Activated naive CD4-positive, alpha-beta T cell treated with anti-CD3 and anti-CD28 coated beads, Interleukin-2, amount 10 ng/mL, durations not matched to agents 7 days and 5 days (primary cell): ENCODE data around the gene ATRAID.

Experiments used
- CTCF ChIA-PET: fragments of 350-600 bp; sonication (Branson Sonifier 250); formaldehyde crosslinking; loops from one replicate; lab custom pipeline; 2021; ENCODE audit warnings: antibody characterized with exemption; lab: Charles Lee
- DNase-seq: peaks from one replicate; pipeline ENCODE4 v3.0.0-alpha.2; 2020
- H3K27ac Mint-ChIP-seq: one replicate; pipeline ENCODE4 v1.8.0; 2021; ENCODE audit warnings: mild to moderate bottlenecking, moderate library complexity, mixed read lengths
- H3K27me3 Mint-ChIP-seq: one replicate; pipeline ENCODE4 v1.8.0; 2021; ENCODE audit warnings: mild to moderate bottlenecking, mixed read lengths
- H3K36me3 Mint-ChIP-seq: one replicate; pipeline ENCODE4 v1.8.0; 2021; ENCODE audit warnings: mixed read lengths
- H3K4me1 Mint-ChIP-seq: one replicate; pipeline ENCODE4 v1.8.0; 2021; ENCODE audit warnings: mixed read lengths
- H3K4me3 Mint-ChIP-seq: one replicate; pipeline ENCODE4 v1.8.0; 2021; ENCODE audit warnings: mild to moderate bottlenecking, moderate library complexity, mixed read lengths
- H3K9me3 Mint-ChIP-seq: one replicate; pipeline ENCODE4 v1.8.0; 2021; ENCODE audit warnings: mixed read lengths

The ATRAID gene

DNA sequence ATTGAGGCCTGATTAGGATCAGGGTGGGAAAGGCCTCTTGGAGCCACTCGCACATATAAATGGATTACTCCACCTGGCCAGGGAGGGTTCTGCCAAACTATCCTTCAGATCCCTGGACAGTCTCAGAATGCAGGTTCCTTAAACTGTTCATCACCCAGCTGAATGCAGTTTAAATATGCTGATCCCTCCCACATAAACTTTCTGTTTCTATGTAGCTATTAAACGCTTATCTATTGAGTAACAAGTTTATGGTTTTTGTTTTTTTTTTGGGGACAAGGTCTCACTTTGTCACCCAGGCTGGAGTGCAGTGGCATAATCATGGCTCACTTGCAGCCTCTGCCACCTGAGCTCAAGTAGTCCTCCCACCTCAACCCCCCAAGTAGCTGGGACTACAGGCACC lies 7.2 kb downstream of the ATRAID start:
- Mint-ChIP-seq H3K36me3 (peaks cover 46% of the 10 kb centered on the region), H3K4me1 (peaks cover 39% of the 10 kb centered on the region), H3K9me3 (no peaks in the 10 kb centered on the region), H3K27ac (no peak overlapping the region), H3K27me3 (no peaks in the 10 kb centered on the region), H3K4me3 (no peak overlapping the region)
- DNase-seq, result peak; percentile 9
- CTCF ChIA-PET, result interaction anchor here (1.2 kb wide), 1 partner anchor 61 kb away, joined by 3 read pairs; no protein-coding TSS in a partner anchor

DNA sequence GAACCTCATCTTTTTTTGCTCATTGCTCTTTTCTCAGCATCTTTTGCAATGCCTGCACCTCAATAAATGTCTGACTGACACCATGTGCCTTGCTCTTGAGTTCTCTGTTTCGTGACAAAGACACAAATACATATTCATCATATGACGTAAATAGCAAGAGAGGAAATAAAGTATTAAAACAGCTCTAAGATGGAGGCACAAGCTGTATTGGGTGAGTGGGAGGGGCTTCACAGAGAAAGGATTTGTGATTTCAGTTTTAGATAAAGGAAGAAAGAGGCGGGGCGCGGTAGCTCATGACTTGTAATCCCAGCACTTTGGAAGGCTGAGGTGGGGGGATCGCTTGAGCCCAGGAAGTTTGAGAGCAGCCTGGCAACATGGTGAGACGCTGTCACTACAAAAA lies 8.2 kb downstream of the ATRAID start:
- no peaks in the 10 kb centered on the region for H3K27me3 Mint-ChIP-seq
- no peaks in the 10 kb centered on the region for H3K9me3 Mint-ChIP-seq

DNA sequence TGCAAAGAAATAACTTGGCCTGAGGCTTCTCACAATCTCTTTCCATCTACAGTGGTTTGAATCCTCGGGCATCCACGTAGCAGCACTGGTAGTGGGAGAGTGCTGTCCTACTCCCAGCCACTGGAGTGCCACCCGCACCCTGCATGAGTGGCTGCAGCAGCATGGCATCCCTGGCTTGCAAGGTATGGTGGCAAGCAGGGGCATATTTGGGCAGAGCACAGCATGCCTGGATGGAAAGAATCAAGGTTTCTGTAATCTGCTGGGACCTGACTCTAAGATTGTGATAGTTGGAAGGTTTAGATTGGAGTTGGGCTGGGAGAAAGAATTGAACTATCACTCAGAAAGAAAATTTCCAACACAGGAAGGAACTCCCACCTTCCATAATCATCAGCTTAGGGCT lies 9.3 kb downstream of the ATRAID start:
- Mint-ChIP-seq H3K4me1 (peaks cover 35% of the 10 kb centered on the region), H3K9me3 (no peaks in the 10 kb centered on the region), H3K36me3 (peaks cover 43% of the 10 kb centered on the region), H3K27ac (no peak overlapping the region), H3K4me3 (no peak overlapping the region), H3K27me3 (no peaks in the 10 kb centered on the region)
- no peak for DNase-seq
- CTCF ChIA-PET, result interaction anchor here (1.3 kb wide), 1 partner anchor 82 kb away, joined by 3 read pairs; no protein-coding TSS in a partner anchor

More for the DNA sequence above, 8.2 kb downstream of the ATRAID start:
- no peak for DNase-seq
- no peak overlapping the region for H3K4me3 Mint-ChIP-seq
- peaks cover 49% of the 10 kb centered on the region for H3K36me3 Mint-ChIP-seq
- CTCF ChIA-PET, result interaction anchor here (1.2 kb wide), 1 partner anchor 60 kb away, joined by 3 read pairs; no protein-coding TSS in a partner anchor
- no peak overlapping the region for H3K27ac Mint-ChIP-seq
- H3K4me1 Mint-ChIP-seq, result peaks cover 38% of the 10 kb centered on the region

DNA sequence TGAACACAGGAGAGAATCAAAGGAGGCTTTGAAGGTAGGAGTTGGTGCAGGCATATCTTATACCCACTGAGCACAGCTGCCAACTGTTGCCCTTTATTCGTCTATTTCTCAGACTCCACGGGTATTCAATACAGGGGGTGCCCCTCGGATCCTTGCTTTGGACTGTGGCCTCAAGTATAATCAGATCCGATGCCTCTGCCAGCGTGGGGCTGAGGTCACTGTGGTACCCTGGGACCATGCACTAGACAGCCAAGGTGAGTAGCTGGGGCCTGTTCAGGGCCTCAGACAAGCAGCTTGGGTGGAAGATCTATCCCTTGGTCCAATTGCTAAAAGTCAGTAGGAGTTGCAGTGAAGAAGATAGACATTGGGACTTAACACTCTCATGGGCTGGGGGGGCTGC lies 10.6 kb downstream of the ATRAID start:
- Mint-ChIP-seq H3K27me3 (no peaks in the 10 kb centered on the region), H3K9me3 (no peaks in the 10 kb centered on the region), H3K4me1 (peaks cover 24% of the 10 kb centered on the region), H3K27ac (no peak overlapping the region), H3K4me3 (no peak overlapping the region), H3K36me3 (peaks cover 42% of the 10 kb centered on the region)
- CTCF ChIA-PET, result no interaction called here
- DNase-seq, result no peak

DNA sequence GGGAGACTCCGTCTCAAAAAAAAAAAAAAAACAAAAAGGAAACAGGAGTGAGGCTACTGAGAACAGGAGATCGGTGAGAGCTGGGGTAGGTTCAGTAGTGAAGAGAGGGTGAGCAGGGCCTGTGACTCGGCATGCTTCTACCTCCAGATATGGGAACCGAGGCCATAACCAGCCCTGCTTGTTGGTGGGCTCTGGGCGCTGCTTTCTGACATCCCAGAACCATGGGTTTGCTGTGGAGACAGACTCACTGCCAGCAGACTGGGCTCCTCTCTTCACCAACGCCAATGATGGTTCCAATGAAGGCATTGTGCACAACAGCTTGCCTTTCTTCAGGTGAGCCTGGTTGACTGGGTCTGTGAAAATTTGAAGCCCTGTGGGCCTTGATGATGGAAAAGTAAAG lies 11.6 kb downstream of the ATRAID start:
- CTCF ChIA-PET, result no interaction called here
- Mint-ChIP-seq H3K36me3 (peaks cover 45% of the 10 kb centered on the region), H3K4me1 (peaks cover 14% of the 10 kb centered on the region), H3K4me3 (no peak overlapping the region), H3K27me3 (no peaks in the 10 kb centered on the region), H3K27ac (no peak overlapping the region), H3K9me3 (no peaks in the 10 kb centered on the region)
- DNase-seq, result no peak

DNA sequence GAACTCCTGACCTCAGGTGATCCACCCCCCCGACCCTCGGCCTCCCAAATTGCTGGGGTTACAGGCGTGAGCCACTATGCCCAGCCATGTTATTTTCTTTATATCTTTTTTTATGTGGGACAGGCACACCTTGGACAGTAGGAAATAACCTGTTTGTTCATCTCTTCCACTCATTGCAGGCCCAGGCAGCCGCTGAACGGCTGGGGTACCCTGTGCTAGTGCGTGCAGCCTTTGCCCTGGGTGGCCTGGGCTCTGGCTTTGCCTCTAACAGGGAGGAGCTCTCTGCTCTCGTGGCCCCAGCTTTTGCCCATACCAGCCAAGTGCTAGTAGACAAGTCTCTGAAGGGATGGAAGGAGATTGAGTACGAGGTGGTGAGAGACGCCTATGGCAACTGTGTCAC lies 13.7 kb downstream of the ATRAID start:
- peaks cover 44% of the 10 kb centered on the region for H3K36me3 Mint-ChIP-seq
- CTCF ChIA-PET, result no interaction called here
- no peaks in the 10 kb centered on the region for H3K4me1 Mint-ChIP-seq
- no peak overlapping the region for H3K27ac Mint-ChIP-seq
- H3K9me3 Mint-ChIP-seq, result no peaks in the 10 kb centered on the region
- H3K27me3 Mint-ChIP-seq, result no peaks in the 10 kb centered on the region
- no peak overlapping the region for H3K4me3 Mint-ChIP-seq
- no peak for DNase-seq

DNA sequence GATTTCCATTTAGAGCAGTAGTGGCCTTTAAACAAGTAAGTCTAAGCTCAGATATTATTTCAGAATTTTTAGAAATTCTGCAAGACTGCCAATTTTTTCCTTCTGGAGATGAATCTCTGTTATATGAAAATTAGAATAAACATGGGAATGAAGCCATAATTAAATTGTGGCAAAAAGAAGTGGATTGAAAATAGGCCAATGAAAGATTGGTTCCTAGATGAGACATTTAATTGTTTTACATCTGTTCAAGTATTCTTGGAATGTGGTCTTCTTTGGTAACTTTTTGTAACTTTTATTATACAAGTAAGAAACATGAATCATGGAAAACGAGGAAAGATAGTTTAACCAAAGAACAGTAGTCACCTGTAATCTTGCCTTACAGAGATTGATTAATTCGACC lies 15.7 kb downstream of the ATRAID start:
- Mint-ChIP-seq H3K9me3 (no peaks in the 10 kb centered on the region), H3K36me3 (peaks cover 41% of the 10 kb centered on the region), H3K4me3 (no peak overlapping the region), H3K4me1 (no peaks in the 10 kb centered on the region), H3K27me3 (no peaks in the 10 kb centered on the region), H3K27ac (no peak overlapping the region)
- no peak for DNase-seq
- CTCF ChIA-PET, result interaction anchor here (1.5 kb wide), 1 partner anchor 130 kb away, joined by 3 read pairs; no protein-coding TSS in a partner anchor

DNA sequence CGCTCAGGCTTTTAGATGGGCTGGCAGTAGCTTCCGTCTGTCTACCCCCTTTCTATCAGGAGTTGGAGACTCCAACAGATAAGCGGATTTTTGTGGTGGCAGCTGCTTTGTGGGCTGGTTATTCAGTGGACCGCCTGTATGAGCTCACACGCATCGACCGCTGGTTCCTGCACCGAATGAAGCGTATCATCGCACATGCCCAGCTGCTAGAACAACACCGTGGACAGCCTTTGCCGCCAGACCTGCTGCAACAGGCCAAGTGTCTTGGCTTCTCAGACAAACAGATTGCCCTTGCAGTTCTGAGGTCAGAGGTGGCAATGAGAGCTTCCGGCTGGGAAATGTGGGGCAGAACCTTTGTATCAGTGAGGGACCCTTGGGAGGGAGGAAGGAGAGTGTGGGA lies 20.1 kb downstream of the ATRAID start:
- H3K9me3 Mint-ChIP-seq, result no peaks in the 10 kb centered on the region
- H3K4me1 Mint-ChIP-seq, result no peaks in the 10 kb centered on the region
- CTCF ChIA-PET, result interaction anchor here (0.8 to 1.4 kb wide), 2 partner anchors 71 to 271 kb away, joined by 3 read pairs; no protein-coding TSS in a partner anchor
- H3K27me3 Mint-ChIP-seq, result no peaks in the 10 kb centered on the region
- H3K4me3 Mint-ChIP-seq, result no peak overlapping the region
- no peak for DNase-seq
- H3K27ac Mint-ChIP-seq, result no peak overlapping the region
- peaks cover 51% of the 10 kb centered on the region for H3K36me3 Mint-ChIP-seq

DNA sequence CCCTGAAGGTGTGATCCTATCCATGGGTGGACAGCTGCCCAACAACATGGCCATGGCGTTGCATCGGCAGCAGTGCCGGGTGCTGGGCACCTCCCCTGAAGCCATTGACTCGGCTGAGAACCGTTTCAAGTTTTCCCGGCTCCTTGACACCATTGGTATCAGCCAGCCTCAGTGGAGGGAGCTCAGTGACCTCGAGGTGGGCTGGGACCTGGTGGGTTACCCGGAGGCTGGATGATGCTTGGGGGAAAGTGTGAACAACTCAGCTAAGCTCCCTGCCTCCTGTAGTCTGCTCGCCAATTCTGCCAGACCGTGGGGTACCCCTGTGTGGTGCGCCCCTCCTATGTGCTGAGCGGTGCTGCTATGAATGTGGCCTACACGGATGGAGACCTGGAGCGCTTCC lies 21.5 kb downstream of the ATRAID start:
- Mint-ChIP-seq H3K9me3 (no peaks in the 10 kb centered on the region), H3K4me3 (no peak overlapping the region), H3K27me3 (no peaks in the 10 kb centered on the region), H3K27ac (no peak overlapping the region), H3K36me3 (peaks cover 57% of the 10 kb centered on the region), H3K4me1 (no peaks in the 10 kb centered on the region)
- DNase-seq, result no peak
- CTCF ChIA-PET, result interaction anchor here (0.5 to 1.4 kb wide), 3 partner anchors 9 to 69 kb away, joined by 3 read pairs; no protein-coding TSS in a partner anchor

DNA sequence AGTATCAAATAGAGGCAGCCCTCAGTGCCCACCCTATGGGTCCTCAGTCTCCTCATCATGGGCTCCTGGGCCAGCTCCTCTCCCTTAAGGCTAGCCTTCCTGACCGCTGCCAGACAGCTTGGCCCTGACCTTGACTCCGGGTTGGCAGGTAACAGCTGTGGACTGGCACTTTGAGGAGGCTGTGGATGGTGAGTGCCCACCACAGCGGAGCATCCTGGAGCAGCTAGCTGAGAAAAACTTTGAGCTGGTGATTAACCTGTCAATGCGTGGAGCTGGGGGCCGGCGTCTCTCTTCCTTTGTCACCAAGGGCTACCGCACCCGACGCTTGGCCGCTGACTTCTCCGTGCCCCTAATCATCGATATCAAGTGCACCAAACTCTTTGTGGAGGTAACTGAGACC lies 24.3 kb downstream of the ATRAID start:
- H3K4me3 Mint-ChIP-seq, result no peak overlapping the region
- peaks cover 67% of the 10 kb centered on the region for H3K36me3 Mint-ChIP-seq

DNA sequence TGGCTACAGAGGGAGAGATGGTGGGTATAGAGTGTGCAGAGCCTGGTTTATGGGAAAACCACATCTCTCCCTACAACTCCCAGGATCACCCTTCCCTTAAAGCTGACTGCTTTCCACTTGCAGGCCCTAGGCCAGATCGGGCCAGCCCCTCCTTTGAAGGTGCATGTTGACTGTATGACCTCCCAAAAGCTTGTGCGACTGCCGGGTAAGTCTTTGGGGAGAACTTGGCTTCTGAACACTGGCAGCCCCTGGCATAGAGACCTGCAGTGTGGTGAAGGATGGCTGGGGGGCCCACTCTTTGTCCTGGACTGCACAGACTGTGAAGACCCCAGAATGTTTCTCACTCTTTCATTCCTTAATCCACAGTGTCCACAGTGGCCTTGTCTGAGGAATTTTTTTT lies 24.8 kb downstream of the ATRAID start:
- no peaks in the 10 kb centered on the region for H3K9me3 Mint-ChIP-seq
- DNase-seq, result no peak
- no peak overlapping the region for H3K27ac Mint-ChIP-seq
- H3K4me1 Mint-ChIP-seq, result no peaks in the 10 kb centered on the region
- H3K27me3 Mint-ChIP-seq, result no peaks in the 10 kb centered on the region
- CTCF ChIA-PET, result no interaction called here
- no peak overlapping the region for H3K4me3 Mint-ChIP-seq
- peaks cover 67% of the 10 kb centered on the region for H3K36me3 Mint-ChIP-seq

More for the DNA sequence above, 24.3 kb downstream of the ATRAID start:
- Mint-ChIP-seq H3K9me3 (no peaks in the 10 kb centered on the region), H3K27me3 (no peaks in the 10 kb centered on the region), H3K4me1 (no peaks in the 10 kb centered on the region), H3K27ac (no peak overlapping the region)
- DNase-seq, result no peak
- CTCF ChIA-PET, result no interaction called here

DNA sequence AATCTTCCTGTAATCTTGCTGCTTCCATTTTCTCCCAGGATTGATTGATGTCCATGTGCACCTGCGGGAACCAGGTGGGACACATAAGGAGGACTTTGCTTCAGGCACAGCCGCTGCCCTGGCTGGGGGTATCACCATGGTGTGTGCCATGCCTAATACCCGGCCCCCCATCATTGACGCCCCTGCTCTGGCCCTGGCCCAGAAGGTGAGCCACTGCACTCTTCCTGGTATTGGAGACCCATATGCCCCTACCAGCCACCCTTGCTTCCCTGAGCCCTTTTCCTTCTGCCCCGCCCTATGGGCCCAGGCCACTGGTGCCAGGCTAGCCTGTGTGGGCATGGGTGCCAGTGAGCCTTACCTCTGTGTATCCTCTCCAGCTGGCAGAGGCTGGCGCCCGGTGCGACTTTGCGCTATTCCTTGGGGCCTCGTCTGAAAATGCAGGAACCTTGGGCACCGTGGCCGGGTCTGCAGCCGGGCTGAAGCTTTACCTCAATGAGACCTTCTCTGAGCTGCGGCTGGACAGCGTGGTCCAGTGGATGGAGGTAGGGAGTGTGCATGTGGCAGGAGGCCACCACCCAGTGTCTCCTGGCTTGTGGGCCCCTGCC lies 25.6 kb downstream of the ATRAID start:
- H3K4me1 Mint-ChIP-seq, result peaks cover 7% of the 10 kb centered on the region
- H3K9me3 Mint-ChIP-seq, result no peaks in the 10 kb centered on the region
- H3K4me3 Mint-ChIP-seq, result no peak overlapping the region
- DNase-seq, result no peak
- no peaks in the 10 kb centered on the region for H3K27me3 Mint-ChIP-seq
- CTCF ChIA-PET, result no interaction called here
- H3K36me3 Mint-ChIP-seq, result peaks cover 66% of the 10 kb centered on the region
- no peak overlapping the region for H3K27ac Mint-ChIP-seq

DNA sequence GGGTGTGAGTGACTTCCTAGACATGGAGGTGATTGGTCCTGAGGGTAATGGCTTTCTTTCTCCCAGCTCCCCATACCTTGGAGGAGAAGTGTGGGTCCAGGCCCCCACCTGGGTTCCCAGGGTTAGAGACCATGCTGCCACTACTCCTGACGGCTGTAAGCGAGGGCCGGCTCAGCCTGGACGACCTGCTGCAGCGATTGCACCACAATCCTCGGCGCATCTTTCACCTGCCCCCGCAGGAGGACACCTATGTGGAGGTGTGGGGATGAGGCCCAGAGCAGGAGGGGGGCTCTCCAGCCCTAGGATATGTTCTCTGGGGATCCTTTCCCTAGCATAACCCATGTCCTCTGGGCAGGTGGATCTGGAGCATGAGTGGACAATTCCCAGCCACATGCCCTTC lies 27.1 kb downstream of the ATRAID start:
- no peak for DNase-seq
- Mint-ChIP-seq H3K4me3 (no peak overlapping the region), H3K27ac (no peak overlapping the region), H3K4me1 (peaks cover 7% of the 10 kb centered on the region), H3K9me3 (no peaks in the 10 kb centered on the region), H3K27me3 (no peaks in the 10 kb centered on the region), H3K36me3 (peaks cover 58% of the 10 kb centered on the region)
- CTCF ChIA-PET, result no interaction called here

DNA sequence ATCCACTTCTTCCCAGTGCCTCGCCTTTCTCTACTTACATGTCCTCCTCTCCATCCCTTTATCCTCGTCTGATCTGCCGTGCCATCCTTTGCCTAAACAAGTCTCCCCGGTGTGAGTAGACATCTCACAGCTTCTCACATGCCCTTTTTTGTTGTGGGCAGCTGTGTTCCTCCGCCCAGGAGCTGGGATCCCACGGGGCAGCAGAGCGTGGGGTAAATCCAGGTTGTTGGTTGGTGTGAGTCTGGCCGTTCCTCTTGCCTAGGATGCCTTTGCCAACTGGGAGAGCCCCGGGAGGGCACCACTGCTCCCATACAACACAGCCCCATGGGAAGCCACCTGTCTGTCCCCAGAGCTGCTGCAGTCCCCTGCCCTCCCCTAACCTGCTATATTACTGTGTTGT lies 28.6 kb downstream of the ATRAID start:
- no peak overlapping the region for H3K4me3 Mint-ChIP-seq
- CTCF ChIA-PET, result interaction anchor here (1.6 kb wide), 1 partner anchor 71 kb away, joined by 5 read pairs; no protein-coding TSS in a partner anchor
- H3K9me3 Mint-ChIP-seq, result no peaks in the 10 kb centered on the region
- H3K27me3 Mint-ChIP-seq, result no peaks in the 10 kb centered on the region
- H3K27ac Mint-ChIP-seq, result no peak overlapping the region
- H3K36me3 Mint-ChIP-seq, result peaks cover 57% of the 10 kb centered on the region
- no peak for DNase-seq
- peaks cover 7% of the 10 kb centered on the region for H3K4me1 Mint-ChIP-seq
